H1 (cell line): ENCODE data around the gene CCAR1.

Experiments
- CTCF ChIP-seq, 3 experiments: IDR thresholded peaks; 1 replicate in 2 of 3; 2 replicates in 1 of 3; pipeline versions ENCODE4 v1.5.1 to v1.6.1; 2011; ENCODE audit warnings: low read length in 3 of 3, mild to moderate bottlenecking in 3 of 3, inconsistent platforms in 2 of 3, low read depth in 1 of 3, moderate library complexity in 1 of 3; ENCODE audit not compliant: insufficient read depth in 1 of 3; ENCODE audit errors: control extremely low read depth in 1 of 3
- EGR1 ChIP-seq: IDR thresholded peaks from 2 replicates; pipeline ENCODE4 v1.6.1; 2011; ENCODE audit warnings: low read depth, low read length, borderline replicate concordance
- USF2 ChIP-seq: IDR thresholded peaks from 2 replicates; pipeline ENCODE4 v1.6.1; 2011; ENCODE audit warnings: low read length, improper control_type of control experiment

GRCh38 chr10:68742397-68742796 lies 21.4 kb downstream of the CCAR1 start:
- TF ChIP-seq USF2 (no peak), EGR1 (no peak), CTCF (IDR thresholded peaks at IDR 0.05; ENCODE audit: control extremely low read depth in 1 of 3, insufficient read depth in 1 of 3, low read depth in 1 of 3, low read length in 3 of 3) (no peak)
